IPS-15b (cell line): ENCODE data around the gene EXOSC9.
A peak's percentile ranks its signal among the peaks of the same experiment; 100 is the strongest.

Source experiments
- H3K27me3 ChIP-seq: one replicate; pipeline ENCODE4 v1.6.1; 2013; ENCODE audit warnings: low read length; ENCODE audit not compliant: control insufficient read depth, insufficient read depth
- H3K36me3 ChIP-seq: one replicate; pipeline ENCODE4 v1.6.1; 2013; ENCODE audit warnings: low read length; ENCODE audit not compliant: control insufficient read depth, insufficient read depth
- H3K4me1 ChIP-seq: one replicate; pipeline ENCODE4 v1.6.1; 2013; ENCODE audit warnings: mild to moderate bottlenecking, low read length; ENCODE audit not compliant: control insufficient read depth, insufficient read depth
- H3K4me3 ChIP-seq: one replicate; pipeline ENCODE4 v1.5.1; 2013; ENCODE audit warnings: low read depth, low read length
- H3K9ac ChIP-seq: one replicate; pipeline ENCODE4 v1.6.1; 2013; ENCODE audit warnings: low read depth, mild to moderate bottlenecking, low read length
- H3K9me3 ChIP-seq: one replicate; pipeline ENCODE4 v1.6.1; 2013; ENCODE audit warnings: mild to moderate bottlenecking, low read length; ENCODE audit not compliant: control insufficient read depth, insufficient read depth

Gene EXOSC9

DNA sequence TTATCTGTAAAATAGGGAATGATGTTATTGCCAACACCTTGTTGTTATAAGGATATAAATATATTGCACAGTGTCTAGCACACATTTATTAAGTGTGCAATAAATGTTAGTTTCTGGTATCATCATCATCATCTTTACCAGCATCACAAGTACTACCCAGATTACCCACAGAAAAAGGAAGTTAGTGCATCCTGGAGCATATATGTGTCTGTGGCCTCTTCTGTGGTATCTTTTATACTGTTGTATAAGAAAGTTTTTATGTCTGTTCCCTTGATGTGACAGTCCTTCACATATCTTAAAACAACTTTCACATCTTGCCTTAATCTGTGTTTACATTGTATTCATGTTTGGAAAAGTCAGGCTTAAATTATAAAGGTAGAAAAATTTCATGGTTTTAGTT, 10.0 kb downstream of the EXOSC9 start:
- H3K27me3 ChIP-seq = no peaks in the 10 kb centered on the region
- no peak overlapping the region for H3K4me3 ChIP-seq
- H3K36me3 ChIP-seq = peaks cover 10% of the 10 kb centered on the region
- no peaks in the 10 kb centered on the region for H3K4me1 ChIP-seq
- H3K9ac ChIP-seq = no peak overlapping the region
- H3K9me3 ChIP-seq = no peaks in the 10 kb centered on the region

DNA sequence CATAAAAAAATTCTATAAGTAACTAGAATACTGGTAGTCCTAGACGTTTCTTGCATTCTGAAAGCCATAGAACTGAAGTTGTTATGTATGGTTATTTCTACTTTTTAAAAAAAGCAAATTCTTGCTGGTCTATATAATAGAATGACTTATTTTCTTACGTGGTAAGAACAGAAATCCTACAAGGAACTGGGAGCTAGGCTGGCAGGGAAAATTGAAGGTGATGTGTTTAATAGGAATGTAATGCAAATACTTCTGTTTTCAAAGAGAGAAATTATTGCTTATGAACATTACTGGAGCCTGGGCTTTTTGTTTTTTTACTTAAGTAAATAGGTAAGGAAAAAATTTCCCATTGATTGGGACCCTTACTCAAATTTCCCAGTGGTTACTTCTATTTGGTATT, 13.6 kb downstream of the EXOSC9 start:
- Histone ChIP-seq H3K27me3 (no peaks in the 10 kb centered on the region), H3K36me3 (peaks cover 27% of the 10 kb centered on the region), H3K9me3 (no peaks in the 10 kb centered on the region), H3K4me3 (no peak overlapping the region), H3K4me1 (no peaks in the 10 kb centered on the region), H3K9ac (no peak overlapping the region)

DNA sequence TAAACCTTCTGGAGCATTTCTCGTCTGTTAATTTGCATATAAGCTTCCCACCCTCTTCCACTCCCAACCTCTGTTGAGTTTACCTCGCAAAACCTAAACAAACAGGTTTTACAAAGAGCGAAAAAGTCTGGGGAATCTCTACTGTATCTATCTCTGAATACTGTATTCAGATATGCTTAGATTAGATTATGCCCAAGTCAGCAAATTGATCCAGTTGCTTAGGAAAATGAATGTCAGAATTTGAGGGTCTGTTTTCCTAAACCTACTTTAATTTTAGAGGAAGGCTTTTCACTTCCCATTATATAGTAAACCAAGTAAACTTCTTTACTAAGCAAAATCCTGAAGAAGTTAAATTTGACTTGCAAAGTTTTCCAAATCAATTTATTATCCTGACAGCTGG, 15.9 kb downstream of the EXOSC9 start:
- no peak overlapping the region for H3K9ac ChIP-seq
- H3K4me3 ChIP-seq = no peak overlapping the region
- H3K4me1 ChIP-seq = peaks cover 1% of the 10 kb centered on the region
- H3K36me3 ChIP-seq = peaks cover 21% of the 10 kb centered on the region
- H3K27me3 ChIP-seq = no peaks in the 10 kb centered on the region
- H3K9me3 ChIP-seq = no peaks in the 10 kb centered on the region

DNA sequence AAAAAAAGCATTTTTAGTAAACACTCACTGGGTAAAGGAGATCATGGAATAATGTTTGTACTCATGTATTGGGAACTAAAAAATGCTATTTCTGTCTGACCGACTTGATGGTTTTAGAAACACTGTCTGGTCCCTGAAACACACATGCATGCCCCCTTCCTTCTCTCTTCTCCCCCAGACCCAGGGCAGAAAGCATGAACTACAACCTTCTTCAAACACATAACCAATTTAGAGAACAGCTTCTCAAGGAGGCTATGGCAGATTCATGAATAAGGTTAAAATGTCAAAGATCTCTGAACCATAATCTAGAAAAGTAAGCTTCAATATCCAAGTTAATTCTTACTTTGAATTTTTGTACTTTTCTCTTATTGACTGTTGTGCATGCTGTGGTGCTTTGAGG, 16.6 kb downstream of the EXOSC9 start:
- Histone ChIP-seq H3K4me3 (no peak overlapping the region), H3K9ac (no peak overlapping the region), H3K9me3 (no peaks in the 10 kb centered on the region), H3K4me1 (peaks cover 3% of the 10 kb centered on the region), H3K36me3 (peaks cover 21% of the 10 kb centered on the region), H3K27me3 (no peaks in the 10 kb centered on the region)

DNA sequence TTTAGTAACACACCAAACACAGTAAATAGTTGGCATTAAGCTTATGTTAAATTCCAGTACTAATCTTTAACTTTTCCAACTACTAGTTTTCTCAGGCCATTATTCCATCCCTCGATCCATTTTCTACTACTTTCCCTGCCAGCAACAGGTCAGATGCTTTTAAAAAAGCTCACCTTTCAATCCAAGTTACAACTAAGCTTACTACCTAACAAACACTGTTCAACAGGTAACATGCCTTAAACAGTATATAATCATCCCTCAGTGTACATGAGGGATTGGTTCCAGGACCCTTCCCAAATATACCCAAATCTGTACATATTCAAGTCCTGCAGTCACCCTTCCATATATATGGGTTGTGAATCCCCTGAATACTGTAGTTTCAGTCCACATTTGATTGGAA, 17.1 kb downstream of the EXOSC9 start:
- Histone ChIP-seq H3K4me3 (no peak overlapping the region), H3K9ac (no peak overlapping the region), H3K36me3 (peaks cover 25% of the 10 kb centered on the region), H3K27me3 (no peaks in the 10 kb centered on the region), H3K9me3 (no peaks in the 10 kb centered on the region), H3K4me1 (peaks cover 3% of the 10 kb centered on the region)

DNA sequence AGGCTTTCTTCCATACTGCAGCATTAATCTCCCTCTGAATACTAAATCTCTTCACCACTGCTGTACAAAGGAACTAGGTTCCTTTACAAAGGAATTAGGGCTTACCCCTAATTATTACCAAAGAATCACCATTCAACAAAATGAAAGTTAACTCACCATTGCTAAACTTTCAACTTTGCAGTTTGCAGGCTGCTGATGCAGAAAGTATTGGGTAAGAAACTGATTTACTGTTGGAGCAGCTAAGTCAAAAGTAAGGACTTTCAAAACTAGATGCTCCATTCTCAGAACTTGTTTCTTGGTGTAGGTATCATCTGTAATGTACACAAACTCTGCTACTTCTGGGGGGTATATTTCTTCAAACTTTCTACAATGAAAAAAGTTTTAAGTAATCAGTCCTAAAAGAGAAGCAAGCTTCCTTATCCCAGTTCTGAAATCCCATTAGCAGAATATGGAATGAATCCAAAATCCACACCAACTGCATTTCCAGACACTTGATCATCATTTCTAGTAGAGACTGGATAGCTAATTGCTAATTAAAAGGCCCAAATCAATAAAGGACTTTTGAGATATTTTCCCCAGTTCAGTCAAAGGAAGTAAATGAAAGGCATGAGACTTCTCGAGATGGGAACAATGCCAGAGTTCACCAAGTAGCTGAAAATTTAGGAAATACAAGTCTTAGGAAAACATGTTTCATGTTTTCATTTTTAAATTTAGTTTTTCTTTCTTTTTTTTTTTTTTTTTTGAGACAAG, 18.3 kb downstream of the EXOSC9 start:
- Histone ChIP-seq H3K9ac (no peak overlapping the region), H3K36me3 (peaks cover 25% of the 10 kb centered on the region), H3K9me3 (no peaks in the 10 kb centered on the region), H3K4me3 (no peak overlapping the region), H3K4me1 (peaks cover 3% of the 10 kb centered on the region), H3K27me3 (no peaks in the 10 kb centered on the region)

DNA sequence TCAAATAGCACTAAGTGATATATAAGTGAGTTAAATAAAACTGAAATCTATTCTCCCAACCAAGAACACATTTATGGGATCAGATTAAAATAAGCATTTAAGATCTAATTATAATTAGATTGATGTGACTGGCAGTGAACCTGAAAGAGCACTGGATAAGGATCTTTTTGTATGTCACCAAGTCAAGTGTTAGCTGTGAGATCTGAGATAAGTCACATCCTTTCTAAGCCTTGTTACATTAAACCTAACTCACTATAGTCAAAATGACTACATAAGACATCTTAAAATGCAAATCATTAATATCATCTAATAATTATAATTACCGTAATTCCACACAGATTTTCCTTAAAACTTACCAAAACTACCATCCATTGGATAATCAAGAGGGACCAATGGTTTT, 20.9 kb downstream of the EXOSC9 start:
- Histone ChIP-seq H3K36me3 (peaks cover 23% of the 10 kb centered on the region), H3K27me3 (no peaks in the 10 kb centered on the region), H3K9me3 (no peaks in the 10 kb centered on the region), H3K9ac (no peak overlapping the region), H3K4me3 (peak overlapping the region; percentile 99), H3K4me1 (peaks cover 3% of the 10 kb centered on the region)

DNA sequence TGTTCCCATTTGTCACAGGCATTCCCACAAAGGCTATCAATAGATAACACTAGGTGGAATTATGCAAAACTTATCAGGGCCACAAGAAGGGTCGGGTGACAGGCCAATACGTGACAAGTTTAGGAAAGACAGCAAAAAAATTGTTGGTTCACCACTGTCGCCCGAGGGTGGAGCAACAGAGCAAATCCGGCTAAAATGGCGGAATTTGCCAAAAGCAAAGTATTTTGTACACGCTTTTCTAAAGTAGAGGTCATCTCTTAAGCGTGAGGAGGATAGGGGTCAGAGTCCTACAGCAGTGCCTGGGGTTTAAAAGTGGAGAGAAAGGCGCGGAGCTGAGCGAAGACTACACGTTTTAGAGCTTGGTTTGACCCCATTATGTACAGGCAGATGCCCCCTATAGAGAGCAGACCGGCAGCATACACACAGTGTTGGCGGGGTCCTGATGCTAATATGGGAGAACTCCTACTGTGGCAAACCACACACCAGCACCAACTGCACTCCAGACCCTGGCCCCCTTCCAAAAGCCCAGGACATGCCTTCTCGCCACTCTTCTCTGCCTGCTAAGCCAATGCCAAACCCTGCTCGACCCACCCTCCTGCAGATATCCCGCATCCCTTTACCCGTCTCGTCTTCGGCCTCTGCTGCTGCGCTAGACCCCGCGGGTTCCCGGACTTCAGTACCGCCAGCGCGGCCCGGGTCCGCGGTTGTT, 21.8 kb downstream of the EXOSC9 start:
- H3K9ac ChIP-seq = peak overlapping the region; percentile 97
- peaks cover 18% of the 10 kb centered on the region for H3K36me3 ChIP-seq
- H3K9me3 ChIP-seq = no peaks in the 10 kb centered on the region
- no peaks in the 10 kb centered on the region for H3K27me3 ChIP-seq
- peak overlapping the region; percentile 99 for H3K4me3 ChIP-seq
- H3K4me1 ChIP-seq = peaks cover 3% of the 10 kb centered on the region

DNA sequence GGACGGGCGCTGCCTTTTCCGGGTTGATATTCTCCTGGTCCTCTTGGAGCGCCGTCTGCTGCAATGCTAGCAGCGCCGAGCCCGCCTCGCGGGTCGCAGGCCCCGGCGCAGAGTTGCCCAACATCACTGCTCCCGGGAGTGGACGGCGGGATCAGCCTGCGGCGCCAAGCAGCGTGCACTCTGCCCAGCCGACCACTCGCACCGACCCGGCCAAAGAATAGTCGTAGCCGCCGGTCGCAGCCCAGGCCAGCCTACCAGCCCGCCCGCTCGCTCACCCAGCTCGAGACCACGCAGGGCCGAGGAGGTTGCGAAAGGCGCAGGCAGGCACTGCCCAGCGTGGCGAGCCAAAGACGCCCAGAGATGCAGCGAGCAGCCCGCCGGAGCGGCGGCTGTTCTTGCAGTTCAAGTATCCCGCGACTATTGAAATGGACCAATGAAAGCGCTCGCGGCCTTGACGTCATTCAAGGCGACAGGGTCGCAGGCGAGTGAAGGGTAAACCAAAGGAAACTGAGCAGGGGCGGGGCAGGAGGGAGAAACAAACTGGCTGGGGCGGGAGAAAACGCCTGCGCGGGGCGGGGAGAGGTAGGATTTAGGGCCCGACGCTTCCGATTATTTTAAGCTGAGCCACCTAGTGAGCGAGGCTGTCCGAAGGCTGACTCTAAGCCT, 22.5 kb downstream of the EXOSC9 start, which contains the start of gene CCNA2:
Gene CCNA2, minus strand, starts transcription at position 379 of the 666 bp plus-strand sequence. Its CDS starts 255 bp downstream, at position 124.
- Histone ChIP-seq H3K36me3 (peaks cover 12% of the 10 kb centered on the region), H3K9me3 (no peaks in the 10 kb centered on the region), H3K4me3 (peak within 1 kb of the TSS; percentile 99), H3K4me1 (peaks cover 3% of the 10 kb centered on the region), H3K27me3 (no peaks in the 10 kb centered on the region), H3K9ac (peak within 1 kb of the TSS; percentile 97)

DNA sequence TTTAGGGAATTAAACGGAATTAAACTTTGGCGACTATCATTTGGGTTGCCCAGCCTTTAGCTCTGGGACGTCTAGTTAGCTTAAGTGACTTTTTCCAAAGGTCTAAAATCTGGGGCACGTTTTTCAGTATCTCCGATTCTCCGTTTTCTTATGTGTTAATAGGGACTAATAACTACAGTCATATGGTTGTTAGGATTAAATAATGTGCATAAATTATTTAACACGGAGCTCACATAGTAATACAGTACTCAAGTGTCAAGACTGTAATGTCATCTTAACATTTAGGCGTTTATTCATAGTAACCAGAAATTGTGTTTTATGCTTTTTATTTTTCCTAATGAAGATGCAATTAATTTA, 23.0 kb downstream of the EXOSC9 start:
- H3K9ac ChIP-seq = peak overlapping the region; percentile 81
- H3K4me3 ChIP-seq = peak overlapping the region; percentile 99
- H3K4me1 ChIP-seq = peaks cover 3% of the 10 kb centered on the region
- H3K9me3 ChIP-seq = no peaks in the 10 kb centered on the region
- no peaks in the 10 kb centered on the region for H3K27me3 ChIP-seq
- peaks cover 8% of the 10 kb centered on the region for H3K36me3 ChIP-seq

DNA sequence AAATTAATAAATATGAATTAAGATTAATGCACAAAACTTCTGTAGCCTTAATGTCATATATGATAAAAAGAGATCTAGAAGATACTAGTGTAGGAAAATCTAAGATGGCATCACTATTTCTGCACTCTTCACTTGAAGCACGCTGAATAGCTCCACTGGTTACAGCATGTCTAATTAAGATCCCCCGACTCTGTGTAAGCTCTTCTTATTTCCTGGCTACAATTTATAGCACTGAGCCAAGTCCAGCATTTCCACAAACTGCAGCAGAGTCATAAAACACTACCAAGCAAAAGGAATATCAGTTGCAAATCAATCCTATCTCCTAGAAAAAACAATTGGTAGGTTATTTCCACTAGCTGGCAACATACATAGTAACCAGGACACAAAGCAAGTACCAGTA, 23.8 kb downstream of the EXOSC9 start:
- Histone ChIP-seq H3K36me3 (peaks cover 4% of the 10 kb centered on the region), H3K27me3 (no peaks in the 10 kb centered on the region), H3K4me1 (peaks cover 3% of the 10 kb centered on the region), H3K9me3 (no peaks in the 10 kb centered on the region), H3K9ac (no peak overlapping the region), H3K4me3 (no peak overlapping the region)

DNA sequence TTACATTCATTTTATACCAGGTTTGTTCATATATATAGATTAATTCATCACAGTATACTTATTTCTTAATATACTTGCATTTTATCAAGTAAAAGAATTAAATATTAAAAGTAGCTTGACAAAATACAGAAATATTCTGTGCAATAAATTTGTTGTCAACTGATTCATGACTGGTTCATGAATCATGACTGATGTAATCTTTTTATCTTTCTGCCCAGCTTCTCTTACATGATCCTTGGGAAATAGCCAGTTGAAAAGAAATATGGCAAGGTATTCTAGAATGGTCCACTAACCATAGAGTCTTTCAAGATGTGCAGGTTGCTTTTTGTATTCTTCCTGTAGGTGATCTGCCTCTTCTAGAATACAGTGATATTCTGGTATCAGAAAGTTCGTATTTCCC, 26.7 kb downstream of the EXOSC9 start:
- Histone ChIP-seq H3K27me3 (no peaks in the 10 kb centered on the region), H3K4me3 (no peak overlapping the region), H3K36me3 (peaks cover 8% of the 10 kb centered on the region), H3K4me1 (no peaks in the 10 kb centered on the region), H3K9ac (no peak overlapping the region), H3K9me3 (no peaks in the 10 kb centered on the region)
